CD14-positive monocyte (primary cell): ENCODE data around the gene PSMG1. TPM values are rescaled to one million over a fixed set of nuclear protein-coding genes. Genes with fewer than 3 reads are reported as not detected.

Experiments used
- DNase-seq, 3 donors: peaks; one replicate each; pipeline ENCODE4 v3.0.0-alpha.2; 2011 to 2022
- H2AFZ ChIP-seq: 2 replicates; pipeline ENCODE4 v1.6.0; 2012; ENCODE audit warnings: mild to moderate bottlenecking, low read depth, low read length, inconsistent platforms; ENCODE audit not compliant: insufficient read depth, poor library complexity, severe bottlenecking
- H3K27ac ChIP-seq, 2 donors: 1 replicate in 1 of 2; 2 replicates in 1 of 2; pipeline ENCODE4 v1.5.1; 2012 to 2013; ENCODE audit warnings: low read length in 2 of 2, control low read depth in 1 of 2, inconsistent platforms in 1 of 2, low read depth in 1 of 2, mild to moderate bottlenecking in 1 of 2
- H3K27me3 ChIP-seq, 2 donors: one replicate each; pipeline versions ENCODE4 v1.6.0 to v1.6.1; 2011 to 2013; ENCODE audit warnings: low read length in 2 of 2; ENCODE audit not compliant: control insufficient read depth in 2 of 2, insufficient read depth in 2 of 2
- H3K36me3 ChIP-seq, 2 donors: replicated peaks in 1 of 2; 1 replicate in 1 of 2; 2 replicates in 1 of 2; pipeline versions ENCODE4 v1.5.1 to v1.6.1; 2012 to 2013; ENCODE audit warnings: low read length in 2 of 2, control low read depth in 1 of 2, inconsistent platforms in 1 of 2, mild to moderate bottlenecking in 1 of 2; ENCODE audit not compliant: insufficient read depth in 2 of 2, control insufficient read depth in 1 of 2
- H3K4me1 ChIP-seq, 2 donors: 1 replicate in 1 of 2; 2 replicates in 1 of 2; pipeline versions ENCODE4 v1.5.1 to v1.6.1; 2012 to 2013; ENCODE audit warnings: low read length in 2 of 2, control low read depth in 1 of 2, inconsistent platforms in 1 of 2, mild to moderate bottlenecking in 1 of 2, moderate library complexity in 1 of 2; ENCODE audit not compliant: insufficient read depth in 2 of 2, control insufficient read depth in 1 of 2
- H3K4me2 ChIP-seq: replicated peaks from 2 replicates; pipeline ENCODE3; 2012; ENCODE audit warnings: low read length, moderate library complexity, mild to moderate bottlenecking; ENCODE audit not compliant: poor library complexity, severe bottlenecking; ENCODE audit errors: extremely low read depth
- H3K4me3 ChIP-seq, 3 experiments: fragments of 200-600 bp in 1 of 3; sonication (generic) in 1 of 3; replicated peaks in 1 of 3; 1 replicate in 2 of 3; 2 replicates in 1 of 3; pipeline ENCODE4 v1.5.1; 2011 to 2013; ENCODE audit warnings: low read length in 3 of 3, mild to moderate bottlenecking in 3 of 3, control low read depth in 2 of 3, low read depth in 2 of 3, inconsistent platforms in 1 of 3, moderate library complexity in 1 of 3
- H3K79me2 ChIP-seq: 2 replicates; pipeline ENCODE4 v1.6.0; 2012; ENCODE audit warnings: mild to moderate bottlenecking, control low read depth, inconsistent platforms, low read length, moderate library complexity; ENCODE audit not compliant: insufficient read depth
- H3K9ac ChIP-seq: 2 replicates; pipeline ENCODE4 v1.6.0; 2017; ENCODE audit warnings: low read length, mild to moderate bottlenecking; ENCODE audit not compliant: insufficient read depth, poor library complexity, severe bottlenecking
- H3K9me3 ChIP-seq, 2 donors: replicated peaks in 1 of 2; 1 replicate in 1 of 2; 2 replicates in 1 of 2; pipeline versions ENCODE4 v1.5.1 to v1.6.1; 2012 to 2013; ENCODE audit warnings: low read length in 2 of 2, control low read depth in 1 of 2; ENCODE audit not compliant: control insufficient read depth in 1 of 2, insufficient read depth in 1 of 2
- H4K20me1 ChIP-seq: 2 replicates; pipeline ENCODE4 v1.6.0; 2012; ENCODE audit warnings: mild to moderate bottlenecking, low read length, control low read depth, moderate library complexity; ENCODE audit not compliant: insufficient read depth
- H3K27ac Mint-ChIP-seq, 7 donors: one replicate each; pipeline ENCODE4 v1.8.0; 2020; ENCODE audit warnings: mild to moderate bottlenecking in 7 of 7, mixed read lengths in 7 of 7, moderate library complexity in 6 of 7, inconsistent platforms in 2 of 7
- H3K27me3 Mint-ChIP-seq, 3 donors: one replicate each; pipeline ENCODE4 v1.8.0; 2021 to 2022; ENCODE audit warnings: low read depth in 3 of 3, mild to moderate bottlenecking in 3 of 3, mixed read lengths in 3 of 3, moderate library complexity in 3 of 3, inconsistent platforms in 1 of 3
- H3K36me3 Mint-ChIP-seq, 2 donors: one replicate each; pipeline ENCODE4 v1.8.0; 2020; ENCODE audit warnings: mixed read lengths in 2 of 2, inconsistent platforms in 1 of 2, mild to moderate bottlenecking in 1 of 2
- H3K4me1 Mint-ChIP-seq: one replicate; pipeline ENCODE4 v1.8.0; 2020; ENCODE audit warnings: mild to moderate bottlenecking, mixed read lengths
- H3K4me3 Mint-ChIP-seq, 2 donors: one replicate each; pipeline ENCODE4 v1.8.0; 2020; ENCODE audit warnings: mild to moderate bottlenecking in 2 of 2, mixed read lengths in 2 of 2, moderate library complexity in 1 of 2
- H3K9me3 Mint-ChIP-seq, 7 donors: one replicate each; pipeline ENCODE4 v1.8.0; 2020 to 2022; ENCODE audit warnings: mixed read lengths in 7 of 7, mild to moderate bottlenecking in 6 of 7, moderate library complexity in 6 of 7, inconsistent platforms in 2 of 7
- WGBS: methylation state at CpG from one replicate; pipeline ENCODE4 v1.1.5; 2013; ENCODE audit warnings: missing lambda C conversion rate; ENCODE audit not compliant: insufficient coverage; 5-methylcytosine and 5-hydroxymethylcytosine counted together
- intact Hi-C, 2 donors: fragments of 100-400 bp; cut with micrococcal nuclease; formaldehyde crosslinking; loops; one replicate each; pipeline versions ENCODE4 v1.15.0 to v1.15.1; 2023
- polyA plus RNA-seq, 3 donors: library from polyadenylated mRNA; depleted of rRNA in 1 of 3; unstranded in 2 of 3; stranded (reverse) in 1 of 3; fragments of 300-500 nt in 2 of 3; fragments of >200 nt in 1 of 3; fragmentation: Illumina TruSeq in 2 of 3; gene quantifications; 1 replicate in 2 of 3; 2 replicates in 1 of 3; pipeline ENCODE4 v1.2.3, GENCODE V29; 2012 to 2021
- TF ChIP-seq, protein P1 (sequence below): fragments of 200-600 bp; IDR thresholded peaks from one replicate; pipeline ENCODE4 v1.8.0; 2022; ENCODE audit warnings: antibody characterized with exemption, mild to moderate bottlenecking

PSMG1 gene
- polyA plus RNA-seq, 3 donors = 8.5 to 29.2 (median 26.2) TPM

DNA sequence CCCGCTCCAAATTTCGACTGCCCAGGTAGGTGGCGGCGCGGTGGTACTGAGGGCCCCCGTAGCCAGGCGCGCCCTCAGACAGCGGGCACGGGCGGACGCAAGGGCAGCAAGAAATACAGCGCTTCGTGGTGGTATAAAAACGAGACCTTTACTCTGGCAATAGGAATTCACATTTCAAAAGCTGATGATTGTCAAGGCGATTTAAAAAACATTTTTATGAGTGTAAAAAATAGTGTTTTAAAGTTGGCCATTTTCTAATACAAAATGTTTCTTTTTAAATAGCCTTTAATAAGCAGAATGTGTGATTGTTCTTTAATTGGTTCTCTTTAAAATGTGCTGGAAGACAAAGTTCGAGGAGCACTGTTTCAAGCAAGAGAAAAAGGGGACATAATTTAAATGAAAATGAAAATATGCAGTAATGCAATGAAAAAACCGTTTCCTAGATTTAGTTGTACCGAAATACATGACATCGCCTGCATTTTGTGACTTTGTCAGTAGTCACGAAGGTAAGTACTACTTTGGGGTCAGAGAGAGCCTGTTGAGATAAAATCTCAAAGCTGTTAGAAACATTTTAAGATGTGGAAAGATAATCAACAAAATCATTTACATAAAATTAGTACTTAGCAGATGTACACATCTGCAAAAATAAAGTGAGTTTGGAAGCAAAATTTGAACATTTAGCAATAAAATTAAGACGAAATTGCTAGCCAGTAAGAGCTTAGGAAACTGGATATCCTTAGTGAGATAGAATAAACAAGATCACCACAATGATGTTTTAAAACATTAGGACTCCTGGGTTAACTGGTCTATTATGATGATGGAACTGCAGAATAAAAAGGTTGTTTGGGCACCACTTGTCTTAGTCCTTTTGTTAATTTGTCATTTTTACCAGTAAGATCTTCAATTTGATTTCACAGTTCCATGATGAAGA, 1.1 kb upstream of the PSMG1 start:
- 0% methylated on average over 13 of the region's 22 CpGs for WGBS
- Histone ChIP-seq H3K4me2 (peak overlapping the region; percentile 84), H3K4me1 (peaks cover 10 to 22% of the 10 kb centered on the region in 2 donors), H3K27me3 (no peaks in the 10 kb centered on the region), H3K9ac (peak overlapping the region; percentile 95), H3K27ac (peak overlapping the region; percentile 89 to 97), H3K79me2 (peaks cover 27% of the 10 kb centered on the region), H4K20me1 (no peaks in the 10 kb centered on the region), H3K4me3 (peak overlapping the region; percentile 75 to 96 (median 86)), H3K9me3 (no peaks in the 10 kb centered on the region), H2AFZ (peak overlapping the region; percentile 94), H3K36me3 (peaks cover 2 to 3% of the 10 kb centered on the region in 2 donors)
- peaks cover 10% of the 10 kb centered on the region in 2 donors for H3K36me3 Mint-ChIP-seq
- no peak for DNase-seq
- peaks cover 0 to 1% (median 0%) of the 10 kb centered on the region in 3 donors for H3K27me3 Mint-ChIP-seq
- H3K4me1 Mint-ChIP-seq = peaks cover 31% of the 10 kb centered on the region
- TF ChIP-seq, protein P1, sequence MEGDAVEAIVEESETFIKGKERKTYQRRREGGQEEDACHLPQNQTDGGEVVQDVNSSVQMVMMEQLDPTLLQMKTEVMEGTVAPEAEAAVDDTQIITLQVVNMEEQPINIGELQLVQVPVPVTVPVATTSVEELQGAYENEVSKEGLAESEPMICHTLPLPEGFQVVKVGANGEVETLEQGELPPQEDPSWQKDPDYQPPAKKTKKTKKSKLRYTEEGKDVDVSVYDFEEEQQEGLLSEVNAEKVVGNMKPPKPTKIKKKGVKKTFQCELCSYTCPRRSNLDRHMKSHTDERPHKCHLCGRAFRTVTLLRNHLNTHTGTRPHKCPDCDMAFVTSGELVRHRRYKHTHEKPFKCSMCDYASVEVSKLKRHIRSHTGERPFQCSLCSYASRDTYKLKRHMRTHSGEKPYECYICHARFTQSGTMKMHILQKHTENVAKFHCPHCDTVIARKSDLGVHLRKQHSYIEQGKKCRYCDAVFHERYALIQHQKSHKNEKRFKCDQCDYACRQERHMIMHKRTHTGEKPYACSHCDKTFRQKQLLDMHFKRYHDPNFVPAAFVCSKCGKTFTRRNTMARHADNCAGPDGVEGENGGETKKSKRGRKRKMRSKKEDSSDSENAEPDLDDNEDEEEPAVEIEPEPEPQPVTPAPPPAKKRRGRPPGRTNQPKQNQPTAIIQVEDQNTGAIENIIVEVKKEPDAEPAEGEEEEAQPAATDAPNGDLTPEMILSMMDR = no peak
- peak overlapping the region; percentile 97 to 98 for H3K4me3 Mint-ChIP-seq
- peak overlapping the region; percentile 92 to 97 (median 96) for H3K27ac Mint-ChIP-seq
- H3K9me3 Mint-ChIP-seq = no peaks in the 10 kb centered on the region
- intact Hi-C loops = no loop called here

DNA sequence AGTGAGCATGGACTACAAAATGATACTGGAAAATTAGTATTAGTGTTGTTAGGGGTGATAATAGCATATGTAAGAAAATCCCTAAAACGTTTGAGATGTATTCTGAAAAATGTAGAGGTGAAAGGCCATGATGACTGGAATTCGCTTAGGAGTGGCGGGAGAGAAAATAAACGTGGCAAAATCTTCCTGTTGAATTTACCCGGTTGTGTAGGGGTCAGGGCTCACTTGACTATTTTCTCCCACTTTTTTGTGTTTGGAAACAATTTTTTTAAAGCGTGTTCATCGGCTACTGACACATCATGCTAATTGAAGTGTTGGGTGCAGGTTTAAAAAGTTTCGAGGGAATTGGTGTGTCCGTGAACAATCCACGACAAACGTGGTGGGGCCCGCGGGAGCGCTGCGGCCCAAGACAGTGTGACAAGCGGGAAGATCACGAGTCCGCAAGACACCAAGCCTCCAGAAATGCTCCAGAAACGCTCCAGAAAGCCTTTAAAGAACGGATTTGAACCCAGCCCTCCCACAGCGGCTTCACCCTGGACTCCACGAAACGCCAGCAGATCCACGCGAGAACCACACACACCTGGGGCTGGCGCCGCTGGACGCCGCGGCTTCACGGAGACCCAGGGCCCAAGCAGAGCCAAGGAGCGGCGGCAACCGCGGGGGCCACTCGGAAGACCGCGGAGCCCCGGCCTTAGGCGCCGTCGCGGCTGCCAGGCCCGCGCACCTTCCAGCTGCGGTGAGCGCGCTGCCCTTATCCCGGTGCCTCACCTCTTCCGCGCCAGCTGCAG, 573 bp downstream of the PSMG1 start:
- Histone ChIP-seq H3K9ac (peak overlapping the region; percentile 95), H3K4me1 (peaks cover 10 to 22% of the 10 kb centered on the region in 2 donors), H3K79me2 (peaks cover 27% of the 10 kb centered on the region), H3K36me3 (peaks cover 5 to 14% of the 10 kb centered on the region in 2 donors), H3K4me3 (peak overlapping the region; percentile 75 to 96 (median 86)), H3K27me3 (no peaks in the 10 kb centered on the region), H2AFZ (peak overlapping the region; percentile 94), H3K9me3 (no peaks in the 10 kb centered on the region), H3K4me2 (peak overlapping the region; percentile 84), H4K20me1 (no peaks in the 10 kb centered on the region), H3K27ac (peak overlapping the region; percentile 89 to 97)
- intact Hi-C loops = no loop called here
- TF ChIP-seq, protein P1 = no peak
- peak in 1 of 3 donors; percentile 3 for DNase-seq
- peak overlapping the region; percentile 97 to 98 for H3K4me3 Mint-ChIP-seq
- no peaks in the 10 kb centered on the region for H3K9me3 Mint-ChIP-seq
- H3K27me3 Mint-ChIP-seq = peaks cover 0 to 1% (median 0%) of the 10 kb centered on the region in 3 donors
- under 1% methylated on average over 50 of the region's 51 CpGs for WGBS
- H3K36me3 Mint-ChIP-seq = peaks cover 20 to 22% of the 10 kb centered on the region in 2 donors
- peaks cover 31% of the 10 kb centered on the region for H3K4me1 Mint-ChIP-seq
- H3K27ac Mint-ChIP-seq = peak overlapping the region; percentile 91 to 97 (median 96)
